ENCODE results near the gene TMEM63A.

TMEM63A gene

GRCh38 chr1:225908773-225909172 is 26.6 kb upstream of the TMEM63A start:
- no peak for DNase-seq (ENCODE audit: extremely low read depth, low read depth)
- no peak overlapping the region for H3K4me3 ChIP-seq (replicated peaks; ENCODE audit: low read depth, low read length)
- TF ChIP-seq CTCF (IDR thresholded peaks at IDR 0.05; ENCODE audit: low read depth, low read length, missing control alignments) = no peak

- DNase-seq (ENCODE audit: extremely low read depth, low read depth) = no peak
- no peak overlapping the region for H3K4me3 ChIP-seq (replicated peaks; ENCODE audit: low read depth, low read length)
Observed at GRCh38 chr1:225908013-225908640, 25.9 kb upstream of the TMEM63A start.

GRCh38 chr1:225907341-225907740 is 25.2 kb upstream of the TMEM63A start:
- no peak for TF ChIP-seq CTCF (IDR thresholded peaks at IDR 0.05; ENCODE audit: low read depth, low read length, missing control alignments)
- no peak overlapping the region for H3K4me3 ChIP-seq (replicated peaks; ENCODE audit: low read depth, low read length)
- no peak for DNase-seq (ENCODE audit: extremely low read depth, low read depth)

More at GRCh38 chr1:225908013-225908640, 25.9 kb upstream of the TMEM63A start:
- no peak for TF ChIP-seq CTCF (IDR thresholded peaks at IDR 0.05; ENCODE audit: low read depth, low read length, missing control alignments)

GRCh38 chr1:225906467-225906866 is 24.3 kb upstream of the TMEM63A start:
- TF ChIP-seq CTCF (IDR thresholded peaks at IDR 0.05; ENCODE audit: low read depth, low read length, missing control alignments) = no peak
- H3K4me3 ChIP-seq (replicated peaks; ENCODE audit: low read depth, low read length) = no peak overlapping the region
- DNase-seq (ENCODE audit: extremely low read depth, low read depth) = no peak

GRCh38 chr1:225903623-225904022 is 21.4 kb upstream of the TMEM63A start:
- H3K4me3 ChIP-seq (replicated peaks; ENCODE audit: low read depth, low read length) = no peak overlapping the region
- TF ChIP-seq CTCF (IDR thresholded peaks at IDR 0.05; ENCODE audit: low read depth, low read length, missing control alignments) = no peak
- DNase-seq (ENCODE audit: extremely low read depth, low read depth) = no peak

GRCh38 chr1:225899044-225899925 is 17.1 kb upstream of the TMEM63A start:
- no peak for TF ChIP-seq CTCF (IDR thresholded peaks at IDR 0.05; ENCODE audit: low read depth, low read length, missing control alignments)
- no peak overlapping the region for H3K4me3 ChIP-seq (replicated peaks; ENCODE audit: low read depth, low read length)
- no peak for DNase-seq (ENCODE audit: extremely low read depth, low read depth)
